Posterior vena cava (tissue), 2 donors: ENCODE results near the gene LGALS7B. TPM values are rescaled to one million over a fixed set of nuclear protein-coding genes. Genes with fewer than 3 reads are reported as not detected.
"Not testable (repeated sequence)": the region's sequence is repeated elsewhere in the genome, so short reads cannot be mapped to it uniquely, and the experiment has no call there.

Experiments
- DNase-seq: peaks from one replicate; pipeline ENCODE4 v3.0.0-alpha.2; 2020; ENCODE audit warnings: low spot score
- intact Hi-C, 2 donors: fragments of 100-400 bp; cut with DNase I; formaldehyde crosslinking; loops; one replicate each; pipeline versions ENCODE4 v1.14.1 to v1.14.2; 2022 to 2023
- total RNA-seq, 2 donors: library from RNA; stranded (reverse); fragmentation: NEBNext Ultra II Directional; extraction: Animal tissue kit (Norgen Biotek cat#: 25700); gene quantifications; one replicate each; pipeline ENCODE4 v1.2.1, GENCODE V29; 2021
- donor health status: DM: yes; HTN: yes; CAD: no.
- donor health status: DM: yes; HTN: yes; CAD: no.

Gene LGALS7B
- total RNA-seq, 2 donors from 2014 or later = not detected

DNA sequence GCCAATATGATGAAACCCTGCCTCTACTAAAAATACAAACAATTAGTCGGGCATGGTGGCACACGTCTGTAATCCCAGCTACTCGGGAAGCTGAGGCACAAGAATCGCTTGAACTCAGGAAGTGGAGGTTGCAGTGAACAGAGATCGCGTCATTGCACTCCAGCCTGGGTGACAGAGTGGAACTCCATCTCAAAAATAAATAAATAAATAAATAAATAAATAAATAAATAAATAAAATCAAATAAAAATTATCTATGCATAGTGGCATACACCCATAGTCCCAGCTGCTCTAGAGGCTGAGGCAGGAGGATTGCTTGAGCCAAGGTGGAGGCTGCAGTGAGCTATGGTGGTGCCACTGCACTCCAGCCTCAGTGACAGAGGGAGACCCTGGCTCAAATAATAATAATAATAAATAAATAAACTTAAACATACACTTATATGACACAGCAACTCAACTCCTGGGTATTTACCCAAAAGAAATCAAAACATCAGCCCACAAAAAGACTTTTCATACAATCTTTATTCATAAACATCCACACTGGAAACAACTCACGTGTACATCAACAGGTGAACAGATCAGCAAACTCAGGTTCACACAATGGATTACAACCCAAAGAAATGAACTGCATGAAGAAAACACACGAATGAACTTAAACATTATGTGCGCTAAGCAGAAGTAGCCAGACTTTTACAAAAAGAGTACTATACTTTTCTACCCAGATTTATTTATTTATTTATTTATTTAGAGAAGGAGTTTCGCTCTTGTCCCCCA lies 22.5 kb upstream of the LGALS7B start:
- intact Hi-C loops = no loop called here
- no peak for DNase-seq

DNA sequence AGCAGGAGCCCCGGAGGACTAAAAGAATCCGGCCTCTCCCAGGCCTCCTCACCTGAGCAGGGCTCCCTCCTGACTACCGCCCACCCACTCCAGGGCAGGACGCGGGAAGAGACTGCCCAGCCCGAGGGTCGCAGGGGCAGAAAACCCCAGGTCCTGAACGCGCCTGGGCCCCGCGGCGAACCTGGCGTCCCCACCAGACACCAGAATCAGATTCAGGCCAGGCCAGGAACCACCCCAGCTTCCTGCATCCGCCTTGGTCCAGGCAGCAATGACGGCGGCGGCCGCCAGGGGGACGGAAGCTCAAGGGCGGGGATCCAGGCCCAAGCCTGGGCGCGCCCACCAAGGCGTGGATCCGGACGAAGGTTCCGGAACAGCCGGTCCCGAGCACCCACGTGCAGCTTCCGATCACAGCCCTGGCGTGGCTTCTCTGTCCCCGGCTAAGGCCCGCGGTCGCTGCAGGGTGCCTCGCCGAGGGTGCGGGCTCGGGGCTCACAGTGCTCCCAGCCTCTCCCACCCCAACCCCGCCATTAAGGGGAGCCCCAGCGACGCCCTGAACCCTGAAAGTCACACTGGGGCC lies 19.3 kb upstream of the LGALS7B start:
- DNase-seq = peak; percentile 98
- intact Hi-C loops = no loop called here

GRCh38 chr19:38770228-38770948 lies 18.6 kb upstream of the LGALS7B start:
- intact Hi-C loops, DNase-seq: not testable (repeated sequence)

DNA sequence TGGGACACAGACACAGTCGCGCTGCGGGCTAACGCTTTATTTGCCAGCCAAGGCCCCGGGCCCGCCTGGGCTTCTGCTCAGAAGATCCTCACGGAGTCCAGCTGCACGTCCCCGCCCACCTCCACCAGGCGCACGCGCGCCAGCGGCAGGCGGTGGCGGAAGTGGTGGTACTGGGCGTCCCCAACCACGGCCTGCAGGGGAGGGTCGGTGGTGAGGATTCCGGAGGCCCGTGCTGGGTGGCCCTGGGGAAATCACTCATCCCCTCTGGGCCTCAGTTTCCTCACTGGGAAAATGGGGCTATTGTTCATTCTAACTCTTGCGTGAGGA lies 18.1 kb upstream of the LGALS7B start:
- intact Hi-C loops, DNase-seq: not testable (repeated sequence)

DNA sequence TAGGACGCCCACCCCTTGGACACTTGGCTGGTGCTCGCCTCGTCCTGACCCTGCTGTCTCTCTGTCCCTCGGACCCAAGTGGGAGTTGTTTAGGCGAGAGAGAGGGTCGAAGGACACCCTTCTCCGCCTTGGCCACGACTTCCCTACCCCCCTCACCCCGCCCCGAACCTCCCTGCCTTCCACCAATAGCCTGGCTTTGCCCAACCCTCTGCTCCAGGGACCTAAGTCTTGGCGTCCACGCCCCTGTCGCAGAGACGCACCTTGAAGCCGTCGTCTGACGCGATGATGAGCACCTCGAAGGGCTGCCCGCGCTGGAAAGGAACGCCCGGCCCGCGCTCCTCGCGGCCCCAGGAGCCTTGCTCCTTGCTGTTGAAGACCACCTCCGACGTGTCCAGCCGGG lies 17.4 kb upstream of the LGALS7B start:
- DNase-seq, intact Hi-C loops: not testable (repeated sequence)

DNA sequence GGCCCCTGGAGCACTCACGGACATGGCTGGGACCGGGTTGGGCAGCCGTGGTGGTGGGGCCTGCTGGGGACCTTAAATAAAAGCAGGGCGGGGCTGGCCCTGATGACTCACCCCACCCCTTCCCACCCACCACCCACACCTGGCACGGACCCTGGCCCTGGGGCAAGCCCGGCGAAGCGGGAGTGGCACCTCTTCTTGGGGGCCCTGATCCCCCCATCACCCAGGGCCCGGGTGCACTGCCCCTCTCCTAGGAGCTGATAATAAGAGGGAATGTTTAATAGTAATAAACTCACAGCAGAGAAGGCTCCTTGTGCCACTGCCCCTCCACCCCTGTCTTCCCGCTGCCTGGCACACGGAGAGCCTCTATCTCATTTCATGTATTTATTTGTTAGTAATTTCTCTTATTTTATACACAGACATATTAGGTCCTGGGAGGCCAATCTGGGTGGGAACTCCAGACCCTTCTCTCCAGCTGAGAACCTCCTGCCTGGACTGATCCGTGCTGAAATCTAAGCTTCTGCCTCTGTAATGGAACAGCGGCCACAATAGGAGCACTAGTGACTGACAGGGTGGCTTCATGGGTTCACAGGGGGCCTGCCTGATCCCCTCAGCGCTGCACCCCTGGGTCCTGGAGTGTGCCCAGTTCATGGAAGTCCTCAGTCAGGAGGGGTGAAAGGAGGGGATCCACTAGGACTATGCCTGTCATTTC lies 15.4 kb upstream of the LGALS7B start, which contains the start of gene LGALS7:
LGALS7 (minus strand) TSS at position 49 of the 709 bp plus-strand sequence; CDS start at position 24, 25 bp downstream.
- intact Hi-C loops = no loop called here
- no peak for DNase-seq

DNA sequence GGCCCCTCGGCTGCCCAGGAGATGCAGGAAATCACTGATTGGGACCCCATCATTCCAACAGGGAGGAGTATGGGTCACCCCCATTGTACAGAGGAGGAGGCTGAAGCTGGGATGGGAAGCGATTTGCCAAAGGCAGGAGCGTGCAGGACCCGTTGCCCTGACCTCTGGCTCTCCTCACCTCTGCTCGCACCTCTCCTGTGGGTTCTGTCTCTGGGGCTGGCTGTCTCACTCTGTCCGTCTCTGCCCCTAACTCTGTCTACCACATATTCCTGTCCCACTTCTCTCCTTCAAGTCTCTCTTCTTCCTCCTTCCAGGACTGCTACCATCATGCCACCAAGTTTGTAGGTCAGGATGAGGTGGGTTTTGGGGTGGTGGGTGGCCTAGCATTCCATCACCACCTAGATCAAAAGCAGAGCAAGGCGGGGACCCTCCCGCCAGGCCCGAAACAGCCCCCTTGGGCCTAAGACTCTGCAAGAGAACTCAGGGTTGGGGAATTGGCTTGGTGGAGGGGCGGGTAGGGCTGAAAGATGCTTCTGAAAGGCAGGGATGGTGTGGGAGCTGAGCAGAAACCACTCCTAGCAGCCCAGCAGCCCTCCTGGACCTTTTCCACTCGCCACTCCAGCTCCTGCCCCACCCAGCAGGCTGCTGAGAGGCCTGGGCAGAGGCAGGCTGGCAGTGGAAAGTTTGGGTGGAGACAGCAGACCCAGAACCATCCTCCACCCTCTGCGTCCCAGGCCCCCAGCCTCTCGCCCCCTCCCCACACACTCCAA lies 14.6 kb upstream of the LGALS7B start:
- no peak for DNase-seq
- intact Hi-C loops = no loop called here

GRCh38 chr19:38778733-38779132 lies 10.3 kb upstream of the LGALS7B start:
- intact Hi-C loops = no loop called here

DNA sequence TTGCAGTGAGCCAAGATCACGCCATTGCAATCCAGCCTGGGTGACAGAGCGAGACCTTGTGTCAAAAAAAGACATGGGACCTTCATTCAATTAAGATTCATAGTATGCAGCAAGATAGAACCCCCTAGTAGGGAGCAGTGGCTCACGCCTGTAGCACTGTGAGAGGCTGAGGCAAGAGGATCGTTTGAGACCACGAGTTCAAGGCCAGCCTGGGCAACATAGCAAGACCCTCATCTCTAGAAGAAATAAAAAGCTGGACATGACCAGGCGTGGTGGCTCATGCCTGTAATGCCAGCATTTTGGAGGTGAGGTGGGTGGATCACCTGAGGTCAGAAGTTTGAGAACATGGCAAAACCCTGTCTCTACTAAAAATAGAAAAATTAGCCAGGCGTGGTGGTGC lies 8.6 kb upstream of the LGALS7B start:
- intact Hi-C loops = no loop called here
- DNase-seq = no peak

More at GRCh38 chr19:38778733-38779132, 10.3 kb upstream of the LGALS7B start:
- DNase-seq = no peak

- no peak for DNase-seq
- intact Hi-C loops = no loop called here
These were observed 7.9 kb upstream of the LGALS7B start for GRCh38 chr19:38781058-38781457.

DNA sequence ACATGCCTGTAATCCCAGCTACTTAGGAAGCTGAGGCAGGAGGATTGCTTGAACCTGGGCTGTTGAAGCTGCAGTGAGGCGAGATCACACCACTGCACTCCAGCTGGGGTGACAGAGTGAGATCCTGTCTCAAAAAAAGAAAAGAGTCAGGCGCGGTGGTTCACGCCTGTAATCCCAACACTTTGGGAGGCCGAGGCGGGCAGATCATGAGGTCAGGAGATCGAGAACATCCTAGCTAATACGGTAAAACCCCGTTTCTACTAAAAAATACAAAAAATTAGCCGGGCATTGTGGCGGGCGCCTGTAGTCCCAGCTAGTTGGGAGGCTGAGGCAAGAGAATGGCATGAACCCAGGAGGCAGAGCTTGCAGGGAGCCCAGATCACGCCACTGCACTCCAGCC lies 6.8 kb upstream of the LGALS7B start:
- intact Hi-C loops, DNase-seq: not testable (repeated sequence)

- intact Hi-C loops = no loop called here
- DNase-seq = no peak
These were observed 4.8 kb upstream of the LGALS7B start for GRCh38 chr19:38784224-38784623.

GRCh38 chr19:38785187-38785699 lies 3.8 kb upstream of the LGALS7B start:
- intact Hi-C loops = no loop called here
- DNase-seq = no peak

DNA sequence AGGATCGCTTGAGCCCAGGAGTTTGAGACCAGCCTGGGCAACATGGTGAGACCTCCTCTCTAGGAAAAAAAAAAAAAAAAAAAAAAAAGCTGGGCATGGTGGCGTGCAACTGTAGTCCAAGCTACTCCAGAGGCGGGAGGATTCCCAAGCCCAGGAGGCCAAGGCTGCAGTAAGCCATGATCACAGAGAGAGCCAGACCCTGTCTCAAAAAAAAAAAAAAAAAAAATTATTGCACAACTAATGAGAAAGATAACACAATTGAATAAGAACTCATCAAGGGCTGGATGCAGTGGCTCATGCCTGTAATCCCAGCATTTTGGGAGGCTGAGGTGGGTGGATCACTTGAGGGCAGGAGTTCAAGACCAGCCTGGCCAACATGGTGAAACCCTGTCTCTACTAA lies 2.9 kb upstream of the LGALS7B start:
- DNase-seq = not testable (repeated sequence)

DNA sequence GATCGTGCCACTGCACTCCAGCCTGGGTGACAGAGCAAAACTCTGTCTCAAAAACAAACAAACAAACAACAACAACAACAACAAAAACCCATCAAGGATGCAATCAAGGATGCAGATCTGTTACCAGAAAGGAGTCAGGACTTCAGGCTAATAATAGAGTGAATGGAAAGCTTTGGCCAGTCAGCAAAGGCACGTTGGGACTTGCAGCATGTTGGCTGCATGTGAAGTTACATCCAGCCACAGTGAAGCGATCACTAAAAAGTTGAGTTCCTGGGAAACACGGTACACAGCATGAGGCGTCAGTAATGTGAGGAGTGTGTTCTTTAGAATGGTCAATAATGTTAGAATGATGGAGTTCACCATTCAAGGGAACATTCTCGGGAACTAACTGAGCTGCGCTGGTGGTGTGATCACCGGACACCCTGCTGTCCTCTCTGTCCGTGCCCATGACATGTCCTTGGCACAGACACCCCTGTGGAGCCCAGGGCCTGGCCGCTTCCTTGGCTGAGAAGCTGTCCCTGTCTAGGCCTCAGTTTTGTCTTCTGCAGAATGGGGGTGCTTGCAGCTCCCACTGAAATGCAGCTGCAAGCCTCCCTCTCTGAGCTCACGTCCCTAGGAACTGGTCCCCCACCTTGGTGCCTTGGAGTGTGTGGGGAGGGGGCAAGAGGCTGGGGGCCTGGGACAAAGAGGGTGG lies 2.3 kb upstream of the LGALS7B start:
- no peak for DNase-seq
- intact Hi-C loops = no loop called here

More for the DNA sequence above, 2.9 kb upstream of the LGALS7B start:
- intact Hi-C loops = not testable (repeated sequence)

- intact Hi-C loops, DNase-seq: not testable (repeated sequence)
These were observed 1.8 kb downstream of the LGALS7B start for GRCh38 chr19:38790507-38791403.

DNA sequence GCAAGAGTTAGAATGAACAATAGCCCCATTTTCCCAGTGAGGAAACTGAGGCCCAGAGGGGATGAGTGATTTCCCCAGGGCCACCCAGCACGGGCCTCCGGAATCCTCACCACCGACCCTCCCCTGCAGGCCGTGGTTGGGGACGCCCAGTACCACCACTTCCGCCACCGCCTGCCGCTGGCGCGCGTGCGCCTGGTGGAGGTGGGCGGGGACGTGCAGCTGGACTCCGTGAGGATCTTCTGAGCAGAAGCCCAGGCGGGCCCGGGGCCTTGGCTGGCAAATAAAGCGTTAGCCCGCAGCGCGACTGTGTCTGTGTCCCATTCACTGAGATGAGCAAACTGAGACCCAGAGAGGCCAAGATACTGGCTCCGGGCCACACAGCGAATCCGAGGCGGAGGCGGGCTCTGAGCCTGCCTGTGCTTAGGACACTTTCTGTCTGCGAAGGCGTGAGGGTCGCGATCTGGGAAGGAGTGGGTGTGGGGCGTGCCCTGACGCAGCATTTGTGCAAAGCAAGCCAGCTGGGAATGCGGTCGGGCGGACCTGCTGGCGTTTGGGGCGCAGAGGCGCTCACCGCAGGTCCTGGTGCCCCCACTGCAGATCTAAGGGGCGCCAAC lies 2.6 kb downstream of the LGALS7B start:
- intact Hi-C loops, DNase-seq: not testable (repeated sequence)
